Skeletal muscle satellite cell (primary cell): Measurements from ENCODE around the gene GALNT15.

Experiments used
- H3K27me3 ChIP-seq: 2 replicates; pipeline ENCODE4 v1.7.0; 2013; ENCODE audit warnings: low read length; ENCODE audit not compliant: control insufficient read depth, insufficient read depth
- H3K36me3 ChIP-seq: 2 replicates; pipeline ENCODE4 v1.7.0; 2013; ENCODE audit warnings: mild to moderate bottlenecking, control low read depth, low read length; ENCODE audit not compliant: insufficient read depth
- H3K4me1 ChIP-seq: 2 replicates; pipeline ENCODE4 v1.7.0; 2013; ENCODE audit warnings: low read length; ENCODE audit not compliant: control insufficient read depth, insufficient read depth
- H3K4me2 ChIP-seq: 2 replicates; pipeline ENCODE4 v1.7.0; 2013; ENCODE audit warnings: mild to moderate bottlenecking, low read length
- H3K4me3 ChIP-seq: 2 replicates; pipeline ENCODE4 v1.7.0; 2013; ENCODE audit warnings: low read length
- H3K9ac ChIP-seq: 2 replicates; pipeline ENCODE4 v1.7.0; 2013; ENCODE audit warnings: mild to moderate bottlenecking, low read depth, low read length, moderate library complexity
- H3K9me3 ChIP-seq: replicated peaks from 2 replicates; pipeline ENCODE4 v1.7.0; 2013; ENCODE audit warnings: mild to moderate bottlenecking, control low read depth, low read length

Gene GALNT15

GRCh38 chr3:16189201-16189600 is 14.7 kb downstream of the GALNT15 start:
- no peak overlapping the region for H3K9ac ChIP-seq

GRCh38 chr3:16190704-16191103 is 16.2 kb downstream of the GALNT15 start:
- H3K4me3 ChIP-seq: no peak overlapping the region
- no peaks in the 10 kb centered on the region for H3K27me3 ChIP-seq
- peaks cover 6% of the 10 kb centered on the region for H3K4me1 ChIP-seq
- no peak overlapping the region for H3K4me2 ChIP-seq
- no peaks in the 10 kb centered on the region for H3K9me3 ChIP-seq
- H3K36me3 ChIP-seq: no peaks in the 10 kb centered on the region
- H3K9ac ChIP-seq: no peak overlapping the region

More at GRCh38 chr3:16189201-16189600, 14.7 kb downstream of the GALNT15 start:
- no peaks in the 10 kb centered on the region for H3K27me3 ChIP-seq
- peaks cover 6% of the 10 kb centered on the region for H3K4me1 ChIP-seq
- H3K9me3 ChIP-seq: no peaks in the 10 kb centered on the region
- H3K36me3 ChIP-seq: no peaks in the 10 kb centered on the region
- no peak overlapping the region for H3K4me3 ChIP-seq
- H3K4me2 ChIP-seq: no peak overlapping the region

- H3K9me3 ChIP-seq: no peaks in the 10 kb centered on the region
- no peaks in the 10 kb centered on the region for H3K27me3 ChIP-seq
- no peak overlapping the region for H3K4me2 ChIP-seq
- H3K4me1 ChIP-seq: no peaks in the 10 kb centered on the region
- no peak overlapping the region for H3K4me3 ChIP-seq
- H3K36me3 ChIP-seq: no peaks in the 10 kb centered on the region
- H3K9ac ChIP-seq: no peak overlapping the region
Measured at GRCh38 chr3:16191591-16191990, 17.1 kb downstream of the GALNT15 start.

GRCh38 chr3:16192176-16192811 is 17.8 kb downstream of the GALNT15 start:
- H3K4me2 ChIP-seq: no peak overlapping the region
- no peaks in the 10 kb centered on the region for H3K9me3 ChIP-seq
- H3K36me3 ChIP-seq: no peaks in the 10 kb centered on the region
- H3K9ac ChIP-seq: no peak overlapping the region
- H3K4me1 ChIP-seq: no peaks in the 10 kb centered on the region
- no peak overlapping the region for H3K4me3 ChIP-seq
- no peaks in the 10 kb centered on the region for H3K27me3 ChIP-seq

GRCh38 chr3:16198427-16198826 is 23.9 kb downstream of the GALNT15 start:
- no peaks in the 10 kb centered on the region for H3K27me3 ChIP-seq

GRCh38 chr3:16199769-16200168 is 25.3 kb downstream of the GALNT15 start:
- Histone ChIP-seq H3K4me3 (no peak overlapping the region), H3K9me3 (no peaks in the 10 kb centered on the region), H3K9ac (no peak overlapping the region), H3K4me2 (no peak overlapping the region), H3K27me3 (no peaks in the 10 kb centered on the region), H3K36me3 (no peaks in the 10 kb centered on the region), H3K4me1 (peaks cover 18% of the 10 kb centered on the region)

More at GRCh38 chr3:16198427-16198826, 23.9 kb downstream of the GALNT15 start:
- H3K9ac ChIP-seq: no peak overlapping the region
- no peak overlapping the region for H3K4me3 ChIP-seq
- H3K9me3 ChIP-seq: no peaks in the 10 kb centered on the region
- H3K36me3 ChIP-seq: no peaks in the 10 kb centered on the region
- no peak overlapping the region for H3K4me2 ChIP-seq
- H3K4me1 ChIP-seq: peaks cover 13% of the 10 kb centered on the region

- H3K4me3 ChIP-seq: no peak overlapping the region
- H3K36me3 ChIP-seq: no peaks in the 10 kb centered on the region
- H3K9me3 ChIP-seq: no peaks in the 10 kb centered on the region
- no peak overlapping the region for H3K9ac ChIP-seq
- no peaks in the 10 kb centered on the region for H3K27me3 ChIP-seq
- H3K4me1 ChIP-seq: peaks cover 23% of the 10 kb centered on the region
- no peak overlapping the region for H3K4me2 ChIP-seq
Measured at GRCh38 chr3:16200411-16200810, 25.9 kb downstream of the GALNT15 start.

- Histone ChIP-seq H3K27me3 (no peaks in the 10 kb centered on the region), H3K4me3 (no peak overlapping the region), H3K9me3 (no peaks in the 10 kb centered on the region), H3K4me2 (peak overlapping the region; percentile 4), H3K4me1 (peaks cover 30% of the 10 kb centered on the region), H3K36me3 (no peaks in the 10 kb centered on the region), H3K9ac (no peak overlapping the region)
Measured at GRCh38 chr3:16203031-16203430, 28.6 kb downstream of the GALNT15 start.

- peaks cover 30% of the 10 kb centered on the region for H3K4me1 ChIP-seq
- no peaks in the 10 kb centered on the region for H3K9me3 ChIP-seq
- H3K4me2 ChIP-seq: no peak overlapping the region
- H3K36me3 ChIP-seq: no peaks in the 10 kb centered on the region
- H3K27me3 ChIP-seq: no peaks in the 10 kb centered on the region
- H3K4me3 ChIP-seq: no peak overlapping the region
- no peak overlapping the region for H3K9ac ChIP-seq
Measured at GRCh38 chr3:16203671-16204629, 29.5 kb downstream of the GALNT15 start.

GRCh38 chr3:16204751-16205150 is 30.3 kb downstream of the GALNT15 start:
- no peaks in the 10 kb centered on the region for H3K27me3 ChIP-seq
- no peak overlapping the region for H3K9ac ChIP-seq
- no peaks in the 10 kb centered on the region for H3K9me3 ChIP-seq
- peaks cover 30% of the 10 kb centered on the region for H3K4me1 ChIP-seq
- H3K36me3 ChIP-seq: no peaks in the 10 kb centered on the region
- H3K4me2 ChIP-seq: no peak overlapping the region
- no peak overlapping the region for H3K4me3 ChIP-seq

GRCh38 chr3:16205156-16205870 is 30.8 kb downstream of the GALNT15 start:
- peaks cover 30% of the 10 kb centered on the region for H3K4me1 ChIP-seq
- H3K9me3 ChIP-seq: no peaks in the 10 kb centered on the region
- H3K4me3 ChIP-seq: no peak overlapping the region
- no peaks in the 10 kb centered on the region for H3K27me3 ChIP-seq
- no peak overlapping the region for H3K4me2 ChIP-seq
- no peak overlapping the region for H3K9ac ChIP-seq
- no peaks in the 10 kb centered on the region for H3K36me3 ChIP-seq
